Retinal pigment epithelial cell (primary cell): ENCODE measurements around the gene RAMP3.

Experiments
- DNase-seq: peaks from one replicate; pipeline ENCODE4 v3.0.0-alpha.2; 2010; ENCODE audit warnings: low read depth
- H3K4me3 ChIP-seq: 2 replicates; pipeline ENCODE4 v1.5.1; 2011; ENCODE audit warnings: mild to moderate bottlenecking, low read length, control low read depth, moderate library complexity
- TF ChIP-seq, protein P1 (sequence below): conservative IDR thresholded peaks from 2 replicates; pipeline ENCODE4 v1.5.1; 2011; ENCODE audit warnings: low read depth, low read length, control low read depth, inconsistent platforms

The RAMP3 gene

DNA sequence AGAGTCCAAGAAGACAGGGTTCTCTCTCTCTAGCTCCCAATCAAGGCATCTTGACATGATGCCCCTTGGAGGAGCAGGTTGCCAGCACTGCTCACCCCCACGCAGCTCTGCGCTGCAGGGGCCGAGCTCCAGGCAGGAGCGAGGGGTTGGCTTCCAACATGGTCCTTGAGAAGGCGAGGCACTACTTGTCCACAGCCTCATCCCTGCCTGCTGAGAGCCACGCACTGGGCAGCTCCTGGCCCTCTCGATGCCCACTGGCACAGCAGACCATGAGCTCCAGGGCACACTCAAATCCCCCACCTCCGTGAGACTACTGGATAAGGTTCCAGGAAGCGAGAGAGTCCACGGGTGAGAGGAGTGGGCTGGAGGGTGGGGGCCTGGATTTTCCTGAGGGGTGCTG lies 31.1 kb downstream of the RAMP3 start:
- DNase-seq: no peak
- H3K4me3 ChIP-seq: no peak overlapping the region
- TF ChIP-seq, protein P1, sequence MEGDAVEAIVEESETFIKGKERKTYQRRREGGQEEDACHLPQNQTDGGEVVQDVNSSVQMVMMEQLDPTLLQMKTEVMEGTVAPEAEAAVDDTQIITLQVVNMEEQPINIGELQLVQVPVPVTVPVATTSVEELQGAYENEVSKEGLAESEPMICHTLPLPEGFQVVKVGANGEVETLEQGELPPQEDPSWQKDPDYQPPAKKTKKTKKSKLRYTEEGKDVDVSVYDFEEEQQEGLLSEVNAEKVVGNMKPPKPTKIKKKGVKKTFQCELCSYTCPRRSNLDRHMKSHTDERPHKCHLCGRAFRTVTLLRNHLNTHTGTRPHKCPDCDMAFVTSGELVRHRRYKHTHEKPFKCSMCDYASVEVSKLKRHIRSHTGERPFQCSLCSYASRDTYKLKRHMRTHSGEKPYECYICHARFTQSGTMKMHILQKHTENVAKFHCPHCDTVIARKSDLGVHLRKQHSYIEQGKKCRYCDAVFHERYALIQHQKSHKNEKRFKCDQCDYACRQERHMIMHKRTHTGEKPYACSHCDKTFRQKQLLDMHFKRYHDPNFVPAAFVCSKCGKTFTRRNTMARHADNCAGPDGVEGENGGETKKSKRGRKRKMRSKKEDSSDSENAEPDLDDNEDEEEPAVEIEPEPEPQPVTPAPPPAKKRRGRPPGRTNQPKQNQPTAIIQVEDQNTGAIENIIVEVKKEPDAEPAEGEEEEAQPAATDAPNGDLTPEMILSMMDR: no peak

DNA sequence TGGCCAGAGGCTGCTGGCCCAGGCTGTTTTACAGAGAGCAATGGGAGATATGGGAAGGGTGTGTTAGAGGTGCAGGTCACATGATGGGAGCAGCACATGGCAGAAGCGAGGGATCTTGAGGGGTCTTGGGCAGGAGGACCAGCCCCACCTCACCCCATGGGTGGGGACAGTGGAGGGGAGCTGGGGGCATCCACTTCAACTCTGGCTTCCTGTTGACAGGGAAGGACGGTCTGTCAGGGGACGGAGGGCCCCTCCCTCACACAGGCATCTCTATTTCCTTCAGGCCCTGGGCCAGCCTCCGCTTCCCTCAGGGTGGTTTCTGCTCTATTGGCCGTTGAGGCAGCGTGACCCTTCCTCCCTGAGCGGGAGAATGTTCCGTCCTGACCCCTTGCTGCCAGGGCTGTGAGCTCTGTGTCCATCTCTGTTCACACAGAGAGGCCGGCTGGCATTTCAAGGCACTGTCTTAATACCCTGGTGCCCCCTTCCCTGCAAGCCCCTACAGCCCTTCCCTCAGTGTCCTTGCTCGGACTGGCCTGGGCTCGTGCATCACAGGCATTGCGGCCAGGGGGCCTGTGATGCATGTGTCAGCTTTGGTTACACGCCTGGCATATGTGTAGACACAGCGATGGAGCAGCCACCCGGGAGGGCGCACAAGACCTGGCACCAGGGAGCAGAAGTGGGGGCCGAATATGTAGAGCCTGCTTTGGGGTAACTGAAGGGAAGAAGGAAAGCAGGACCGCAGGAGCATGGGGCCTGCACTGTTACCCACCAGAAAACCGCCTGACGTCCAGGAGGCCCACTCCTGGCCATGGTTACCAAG lies 31.8 kb downstream of the RAMP3 start:
- DNase-seq: no peak
- no peak overlapping the region for H3K4me3 ChIP-seq
- TF ChIP-seq, protein P1: no peak

DNA sequence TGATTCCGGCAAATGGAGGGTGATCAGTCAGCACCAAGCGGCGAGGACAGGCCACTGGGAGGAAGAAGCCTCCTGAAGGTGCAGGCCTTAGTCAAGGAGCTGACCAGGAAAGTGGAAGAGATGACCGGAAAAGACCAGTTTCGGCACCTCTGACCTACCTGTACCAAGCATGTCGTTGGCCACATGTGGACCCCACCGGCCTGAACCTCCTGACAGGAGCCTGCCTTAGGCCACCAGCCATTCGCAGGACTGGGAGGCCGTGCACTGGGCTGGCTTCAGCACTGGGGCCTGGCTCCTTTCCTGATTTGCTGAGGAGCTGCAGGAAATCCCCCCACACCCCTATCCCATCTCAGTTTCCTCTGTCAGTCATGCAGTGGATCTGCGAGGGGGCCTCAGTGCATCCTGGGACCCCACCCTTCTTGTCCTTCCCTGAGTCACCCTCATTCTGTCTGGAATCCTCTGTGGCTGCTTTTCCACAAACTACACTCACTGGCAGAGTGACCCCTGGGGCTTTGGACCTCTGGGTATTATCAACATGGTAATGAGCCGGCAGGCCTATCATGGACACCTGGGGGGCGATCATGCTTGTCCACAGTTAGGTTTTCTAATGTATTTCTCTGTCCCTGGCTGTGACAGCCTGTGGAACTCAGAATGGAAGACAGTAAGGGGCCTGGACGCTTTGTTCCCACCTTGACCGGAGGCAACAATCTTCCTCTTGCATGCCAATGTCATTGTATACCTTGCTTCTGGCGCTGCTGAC lies 33.0 kb downstream of the RAMP3 start:
- TF ChIP-seq, protein P1: no peak
- no peak for DNase-seq
- no peak overlapping the region for H3K4me3 ChIP-seq

DNA sequence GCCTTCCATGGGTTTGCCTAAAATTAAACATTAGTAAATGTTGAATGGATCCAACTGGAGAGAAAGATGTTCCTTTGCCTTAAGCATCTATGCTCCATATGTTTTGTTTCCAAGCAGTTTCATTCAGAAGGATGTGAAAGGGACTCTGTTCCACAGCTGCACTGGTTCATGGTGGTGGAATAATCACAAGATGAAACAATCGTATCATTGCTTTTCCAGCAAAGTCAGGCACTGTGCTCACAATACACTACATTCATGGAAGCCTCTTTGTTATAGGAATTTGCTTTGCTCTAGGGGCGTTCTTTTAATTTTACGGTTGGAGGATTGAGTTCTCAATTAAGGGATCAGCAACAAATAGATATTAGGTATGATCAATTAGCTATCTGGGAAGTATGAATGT lies 33.8 kb downstream of the RAMP3 start:
- TF ChIP-seq, protein P1: no peak

DNA sequence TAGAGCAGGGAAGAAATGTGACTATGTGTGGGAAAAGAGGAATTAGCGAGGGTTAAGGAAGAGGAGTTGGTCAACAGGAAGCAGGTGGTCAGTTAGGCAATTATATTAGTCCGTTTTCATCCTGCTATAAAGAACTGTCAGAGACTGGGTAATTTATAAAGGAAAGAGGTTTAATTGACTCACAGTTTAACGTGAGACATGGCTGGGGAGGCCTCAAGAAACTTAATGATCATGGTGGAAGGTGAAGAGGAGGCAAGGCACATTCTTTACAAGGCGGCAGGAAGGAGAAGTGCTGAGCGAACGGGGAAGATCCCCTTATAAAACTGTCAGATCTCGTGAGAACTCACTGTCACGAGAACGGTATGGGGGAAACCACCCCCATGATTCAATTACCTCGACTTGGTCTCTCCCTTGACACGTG lies 35.0 kb downstream of the RAMP3 start:
- no peak overlapping the region for H3K4me3 ChIP-seq
- TF ChIP-seq, protein P1: no peak
- DNase-seq: no peak

More for the DNA sequence above, 33.8 kb downstream of the RAMP3 start:
- no peak for DNase-seq
- H3K4me3 ChIP-seq: no peak overlapping the region

DNA sequence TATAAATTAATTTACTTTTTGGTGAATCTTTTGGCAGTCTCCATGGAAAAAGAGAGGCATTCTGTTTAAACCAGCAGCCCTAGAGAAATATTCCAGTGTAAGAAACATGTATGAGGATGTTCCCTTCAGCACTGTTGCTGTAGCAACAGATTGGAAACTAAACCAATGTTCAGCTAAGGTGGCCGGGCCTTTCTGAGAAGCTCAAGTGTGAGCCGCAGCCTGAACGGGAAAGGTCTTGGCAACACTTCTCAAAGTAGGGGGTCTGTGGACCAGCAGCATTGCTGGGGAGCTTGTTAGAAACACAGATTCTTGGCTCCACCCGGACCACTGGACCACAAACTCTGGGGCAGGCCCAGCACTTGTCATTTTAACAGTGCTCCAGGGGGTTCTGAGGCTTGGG lies 36.2 kb downstream of the RAMP3 start:
- H3K4me3 ChIP-seq: no peak overlapping the region
- TF ChIP-seq, protein P1: no peak
- DNase-seq: no peak
